ENCODE data around the gene IL1RL2.

- TF ChIP-seq ZNF274 (IDR thresholded peaks at IDR 0.05; ENCODE audit: low read depth, low read length) (no peak), YY1 (IDR thresholded peaks at IDR 0.05; ENCODE audit: insufficient read depth, insufficient read length) (no peak), SUZ12 (IDR thresholded peaks at IDR 0.05; ENCODE audit: extremely low read depth, insufficient read depth, insufficient read length) (no peak)
These were observed 75.7 kb downstream of the IL1RL2 start for GRCh38 chr2:102262216-102263129.
